HCT116 (cell line): ENCODE measurements around the gene IL18RAP. TPM values are rescaled to one million over a fixed set of nuclear protein-coding genes. Genes with fewer than 3 reads are reported as not detected.

Source experiments
- ATAC-seq: fragments of 200-7000 bp; cut with Tn5 transposase; 2 replicates; pipeline ENCODE4 v1.9.1; 2020; ENCODE audit warnings: mild to moderate bottlenecking, moderate library complexity
- BruUV-seq: library from RNA; stranded (reverse); fragments of 400-500 nt; replicated peaks from 2 replicates; lab custom pipeline; 2021; lab: Mats Ljungman, UMichigan
- CTCF ChIA-PET: fragments of 300-600 bp; sonication (Branson Sonifier 250); formaldehyde crosslinking; loops from one replicate; lab custom pipeline; 2021; ENCODE audit warnings: antibody characterized with exemption; lab: Charles Lee
- POLR2A ChIA-PET: fragments of 300-600, 350-600 bp; sonication (Branson Sonifier 250); formaldehyde crosslinking; loops from one replicate; lab custom pipeline; 2021; ENCODE audit warnings: antibody characterized with exemption; lab: Charles Lee
- RAD21 ChIA-PET, 2 experiments: fragments of 300-600 bp; sonication (Branson Sonifier 250); formaldehyde crosslinking; loops; one replicate each; lab custom pipeline; 2023; ENCODE audit warnings: low total read pairs in 2 of 2; ENCODE audit not compliant: uncharacterized antibody in 2 of 2, unreplicated experiment in 2 of 2, low non-redundant PET in 1 of 2; lab: Charles Lee
- DNase-seq: peaks from one replicate; pipeline ENCODE4 v3.0.0-alpha.2; 2010; ENCODE audit warnings: low read depth, low spot score
- H2AFZ ChIP-seq: fragments of 200-600 bp; shearing (Covaris generic), sonication (generic); 2 replicates; pipeline ENCODE4 v1.6.1; 2017; ENCODE audit warnings: low read depth, mixed run types, mixed read lengths, antibody characterized with exemption, low read length; ENCODE audit not compliant: poor library complexity, severe bottlenecking
- H3K27ac ChIP-seq: 2 replicates; pipeline ENCODE4 v1.5.1; 2012; ENCODE audit warnings: low read depth, low read length
- H3K27me3 ChIP-seq: fragments of 200-600 bp; sonication (generic); 2 replicates; pipeline ENCODE4 v1.6.1; 2016; ENCODE audit warnings: mixed run types, low read length, mixed read lengths; ENCODE audit not compliant: insufficient read depth
- H3K36me3 ChIP-seq, 2 experiments: fragments of 200-500 bp in 1 of 2; fragments of 200-600 bp in 1 of 2; sonication (Bioruptor generic) in 1 of 2; sonication (generic) in 1 of 2; 2 replicates each; pipeline versions ENCODE4 v1.5.1 to v1.6.1; 2014 to 2016; ENCODE audit warnings: low read length in 2 of 2, inconsistent platforms in 1 of 2, mixed read lengths in 1 of 2, mixed run types in 1 of 2; ENCODE audit not compliant: insufficient read depth in 2 of 2, control insufficient read depth in 1 of 2
- H3K4me1 ChIP-seq, 2 experiments: fragments of 200-600 bp in 1 of 2; sonication (generic) in 1 of 2; 2 replicates each; pipeline versions ENCODE4 v1.5.1 to v1.6.1; 2012 to 2017; ENCODE audit warnings: low read length in 2 of 2, inconsistent platforms in 1 of 2, mild to moderate bottlenecking in 1 of 2, mixed read lengths in 1 of 2, mixed run types in 1 of 2, moderate library complexity in 1 of 2; ENCODE audit not compliant: insufficient read depth in 2 of 2, control insufficient read depth in 1 of 2
- H3K4me2 ChIP-seq: fragments of 200-600 bp; sonication (generic); 2 replicates; pipeline ENCODE4 v1.6.1; 2017; ENCODE audit warnings: mixed run types, low read length, mixed read lengths
- H3K4me3 ChIP-seq, 2 experiments: fragments of 200-600 bp in 1 of 2; sonication (generic) in 1 of 2; replicated peaks in 1 of 2; 2 replicates each; pipeline ENCODE4 v1.5.1; 2011 to 2016; ENCODE audit warnings: low read length in 2 of 2, control low read depth in 1 of 2, low read depth in 1 of 2, mild to moderate bottlenecking in 1 of 2, mixed read lengths in 1 of 2, mixed run types in 1 of 2
- H3K79me2 ChIP-seq: fragments of 200-600 bp; sonication (generic); 2 replicates; pipeline ENCODE4 v1.6.1; 2017; ENCODE audit warnings: mild to moderate bottlenecking, mixed run types, low read length, moderate library complexity, mixed read lengths; ENCODE audit not compliant: insufficient read depth
- H3K9ac ChIP-seq: fragments of 200-600 bp; sonication (generic); 2 replicates; pipeline ENCODE4 v1.6.1; 2016; ENCODE audit warnings: low read length, mixed read lengths
- H3K9me2 ChIP-seq: fragments of 200-600 bp; sonication (generic), shearing (Covaris generic); 2 replicates; pipeline ENCODE4 v1.6.1; 2017; ENCODE audit warnings: mixed run types, mild to moderate bottlenecking, moderate library complexity; ENCODE audit not compliant: insufficient read depth
- H3K9me3 ChIP-seq, 2 experiments: fragments of 200-500 bp in 1 of 2; fragments of 200-600 bp in 1 of 2; sonication (Bioruptor generic) in 1 of 2; sonication (generic) in 1 of 2; 2 replicates each; pipeline ENCODE4 v1.6.1; 2014 to 2017; ENCODE audit warnings: low read length in 2 of 2, mixed read lengths in 2 of 2, inconsistent platforms in 1 of 2, low read depth in 1 of 2, mild to moderate bottlenecking in 1 of 2, mixed run types in 1 of 2, moderate library complexity in 1 of 2; ENCODE audit not compliant: control insufficient read depth in 1 of 2, insufficient read depth in 1 of 2
- H4K20me1 ChIP-seq: fragments of 200-600 bp; sonication (generic), shearing (Covaris generic); 2 replicates; pipeline ENCODE4 v1.6.1; 2017; ENCODE audit warnings: mixed run types, mild to moderate bottlenecking, moderate library complexity; ENCODE audit not compliant: insufficient read depth
- CBX3 ChIP-seq: IDR thresholded peaks from 2 replicates; pipeline ENCODE4 v1.6.1; 2012; ENCODE audit warnings: low read depth
- CEBPB ChIP-seq: IDR thresholded peaks from 2 replicates; pipeline ENCODE4 v1.6.1; 2012; ENCODE audit warnings: low read depth
- EGR1 ChIP-seq: IDR thresholded peaks from 2 replicates; pipeline ENCODE4 v1.6.1; 2012; ENCODE audit warnings: low read depth
- ELF1 ChIP-seq: IDR thresholded peaks from 2 replicates; pipeline ENCODE4 v1.6.1; 2012; ENCODE audit warnings: low read depth, borderline replicate concordance
- EZH2 ChIP-seq: fragments of 200-600 bp; sonication (generic); IDR thresholded peaks from 2 replicates; pipeline ENCODE4 v1.6.1; 2017; ENCODE audit warnings: antibody characterized with exemption, mixed run types
- EZH2phosphoT487 ChIP-seq: fragments of 200-600 bp; IDR thresholded peaks from 2 replicates; pipeline ENCODE4 v1.6.1; 2018; ENCODE audit warnings: antibody characterized with exemption, borderline replicate concordance
- FOSL1 ChIP-seq: IDR thresholded peaks from 2 replicates; pipeline ENCODE4 v1.6.1; 2012; ENCODE audit warnings: low read depth
- JUND ChIP-seq: IDR thresholded peaks from 2 replicates; pipeline ENCODE4 v1.6.1; 2012
- MAX ChIP-seq: IDR thresholded peaks from 2 replicates; pipeline ENCODE4 v1.6.1; 2012
- POLR2AphosphoS5 ChIP-seq: IDR thresholded peaks from 2 replicates; pipeline ENCODE4 v1.6.1; 2011; ENCODE audit warnings: mild to moderate bottlenecking, low read depth, low read length, moderate library complexity
- RAD21 ChIP-seq: IDR thresholded peaks from 2 replicates; pipeline ENCODE4 v1.6.1; 2012; ENCODE audit warnings: low read depth, mild to moderate bottlenecking
- REST ChIP-seq: IDR thresholded peaks from 2 replicates; pipeline ENCODE4 v1.6.1; 2012; ENCODE audit warnings: low read depth
- SIN3A ChIP-seq: IDR thresholded peaks from 2 replicates; pipeline ENCODE4 v1.6.1; 2012; ENCODE audit warnings: low read depth
- SP1 ChIP-seq: IDR thresholded peaks from 2 replicates; pipeline ENCODE4 v1.6.1; 2012; ENCODE audit warnings: low read depth
- ZBTB33 ChIP-seq: IDR thresholded peaks from 2 replicates; pipeline ENCODE4 v1.6.1; 2011; ENCODE audit warnings: mild to moderate bottlenecking, low read length, moderate library complexity; ENCODE audit not compliant: insufficient replicate concordance; ENCODE audit errors: extremely low read depth
- ZFX ChIP-seq: fragments of 450-650 bp; IDR thresholded peaks from 2 replicates; pipeline ENCODE4 v1.6.1; 2017
- ZNF274 ChIP-seq: fragments of 200-500 bp; sonication (Bioruptor generic); IDR thresholded peaks from 2 replicates; pipeline ENCODE4 v1.6.1; 2014; ENCODE audit warnings: mild to moderate bottlenecking, low read depth, low read length, inconsistent platforms
- intact Hi-C: fragments of 100-400 bp; cut with micrococcal nuclease; formaldehyde crosslinking; loops from 2 replicates; pipeline ENCODE4 v1.10.0; 2022
- total RNA-seq: library from RNA; stranded (reverse); gene quantifications from one replicate; pipeline ENCODE4 v1.2.1, GENCODE V29; 2021; ENCODE audit not compliant: unreplicated experiment

The IL18RAP gene
- total RNA-seq, 1 experiment from 2014 or later = not detected

- Histone ChIP-seq H3K36me3 (no peaks in the 10 kb centered on the region), H3K4me3 (no peak overlapping the region), H3K9me2 (no peaks in the 10 kb centered on the region), H3K9ac (no peak overlapping the region), H2AFZ (no peak overlapping the region), H3K27me3 (no peaks in the 10 kb centered on the region), H3K4me2 (no peak overlapping the region), H3K27ac (no peak overlapping the region), H3K4me1 (no peaks in the 10 kb centered on the region), H3K79me2 (no peaks in the 10 kb centered on the region), H3K9me3 (no peaks in the 10 kb centered on the region), H4K20me1 (no peaks in the 10 kb centered on the region)
- no TSS peak for BruUV-seq
- DNase-seq (no peak), ATAC-seq (no peak)
- CTCF ChIA-PET = no interaction called here
- RAD21 ChIA-PET = no interaction called here
- TF ChIP-seq MAX = no peak
- no peak for TF ChIP-seq CEBPB
- TF ChIP-seq ZBTB33 = no peak
- no peak for TF ChIP-seq EGR1
- no peak for TF ChIP-seq ZNF274
- TF ChIP-seq EZH2 = no peak
- no peak for TF ChIP-seq SIN3A
- no peak for TF ChIP-seq ELF1
- TF ChIP-seq FOSL1 = no peak
- POLR2A ChIA-PET = no interaction called here
- intact Hi-C loops = no loop called here
These were observed 5.6 kb downstream of the IL18RAP start for GRCh38 chr2:102428573-102428972.

GRCh38 chr2:102432386-102432785 is 9.4 kb downstream of the IL18RAP start:
- H3K36me3 ChIP-seq = no peaks in the 10 kb centered on the region
- POLR2A ChIA-PET = no interaction called here
- H2AFZ ChIP-seq = no peak overlapping the region
- H3K27me3 ChIP-seq = no peaks in the 10 kb centered on the region
- BruUV-seq = no TSS peak
- no peaks in the 10 kb centered on the region for H3K4me1 ChIP-seq
- no peaks in the 10 kb centered on the region for H4K20me1 ChIP-seq
- DNase-seq = no peak
- CTCF ChIA-PET = no interaction called here
- intact Hi-C loops = no loop called here
- H3K79me2 ChIP-seq = no peaks in the 10 kb centered on the region
- RAD21 ChIA-PET = no interaction called here
- no peak overlapping the region for H3K4me2 ChIP-seq
- H3K9ac ChIP-seq = no peak overlapping the region
- H3K4me3 ChIP-seq = no peak overlapping the region
- H3K27ac ChIP-seq = no peak overlapping the region
- H3K9me3 ChIP-seq = no peaks in the 10 kb centered on the region
- no peak for ATAC-seq
- no peaks in the 10 kb centered on the region for H3K9me2 ChIP-seq
- TF ChIP-seq RAD21 (no peak), FOSL1 (no peak), EZH2 (no peak), MAX (no peak), SP1 (no peak), ZFX (no peak), JUND (no peak), EZH2phosphoT487 (no peak), CBX3 (no peak), ELF1 (no peak), POLR2AphosphoS5 (no peak), ZNF274 (no peak), REST (no peak)
